Panc1 (cell line): ENCODE results near the gene PHLDB1. TPM values are rescaled to one million over a fixed set of nuclear protein-coding genes. Genes with fewer than 3 reads are reported as not detected.

Source experiments
- ATAC-seq: fragments of 200-7000 bp; cut with Tn5 transposase; 2 replicates; pipeline ENCODE4 v1.9.1; 2020; ENCODE audit warnings: mild to moderate bottlenecking, moderate library complexity
- BruUV-seq: library from RNA; stranded (reverse); fragments of 400-500 nt; replicated peaks from 2 replicates; lab custom pipeline; 2021; lab: Mats Ljungman, UMichigan
- CTCF ChIA-PET: fragments of 300-600 bp; sonication (Branson Sonifier 250); formaldehyde crosslinking; loops from one replicate; lab custom pipeline; 2022; ENCODE audit warnings: antibody characterized with exemption; lab: Charles Lee
- POLR2A ChIA-PET: fragments of 300-600 bp; sonication (Branson Sonifier 250); formaldehyde crosslinking; loops from one replicate; lab custom pipeline; 2022; ENCODE audit warnings: antibody characterized with exemption; lab: Charles Lee
- DNase-seq: peaks from one replicate; pipeline ENCODE4 v3.0.0-alpha.2; 2010; ENCODE audit warnings: low read depth, low spot score
- H3K27ac ChIP-seq: 2 replicates; pipeline ENCODE4 v1.5.1; 2011; ENCODE audit warnings: mild to moderate bottlenecking, low read length, inconsistent platforms
- H3K27me3 ChIP-seq: fragments of 200-500 bp; sonication (Bioruptor generic); 2 replicates; pipeline ENCODE4 v1.6.0; 2014; ENCODE audit warnings: low read length, inconsistent platforms; ENCODE audit not compliant: control insufficient read depth, insufficient read depth
- H3K36me3 ChIP-seq: fragments of 200-500 bp; sonication (Bioruptor generic); 2 replicates; pipeline ENCODE4 v1.5.1; 2014; ENCODE audit warnings: inconsistent platforms, mild to moderate bottlenecking, low read length, moderate library complexity; ENCODE audit not compliant: control insufficient read depth, insufficient read depth
- H3K4me1 ChIP-seq: 2 replicates; pipeline ENCODE4 v1.5.1; 2011; ENCODE audit warnings: inconsistent platforms, mild to moderate bottlenecking, low read length, moderate library complexity; ENCODE audit not compliant: control insufficient read depth, insufficient read depth
- H3K4me3 ChIP-seq, 2 experiments: 2 replicates each; pipeline ENCODE4 v1.5.1; 2011 to 2012; ENCODE audit warnings: low read depth in 2 of 2, low read length in 2 of 2, mild to moderate bottlenecking in 2 of 2, inconsistent platforms in 1 of 2, moderate library complexity in 1 of 2
- H3K9me3 ChIP-seq: fragments of 200-500 bp; sonication (Bioruptor generic); 2 replicates; pipeline ENCODE4 v1.5.1; 2014; ENCODE audit warnings: low read depth, mild to moderate bottlenecking, inconsistent platforms, low read length, moderate library complexity; ENCODE audit not compliant: control insufficient read depth, insufficient read depth
- POLR2AphosphoS5 ChIP-seq: IDR thresholded peaks from 2 replicates; pipeline ENCODE4 v1.6.1; 2012; ENCODE audit warnings: mild to moderate bottlenecking, low read depth, low read length, moderate library complexity
- SIN3A ChIP-seq: IDR thresholded peaks from 2 replicates; pipeline ENCODE4 v1.6.1; 2012; ENCODE audit warnings: low read depth, mild to moderate bottlenecking, low read length, moderate library complexity, borderline replicate concordance; ENCODE audit not compliant: insufficient read depth
- TCF7L2 ChIP-seq: IDR thresholded peaks from 2 replicates; pipeline ENCODE4 v1.6.1; 2011; ENCODE audit warnings: mild to moderate bottlenecking, low read depth, low read length, inconsistent platforms
- in situ Hi-C: cut with HindIII; loops from 2 replicates; pipeline ENCODE4 v1.10.0; 2016; ENCODE audit warnings: low sequenced_read_pairs, low pct_unique_long_range_greater_than_20kb
- intact Hi-C: fragments of 100-400 bp; cut with micrococcal nuclease; formaldehyde crosslinking; loops from one replicate; pipeline ENCODE4 v1.10.0; 2022; ENCODE audit not compliant: unreplicated experiment
- total RNA-seq: library from RNA; stranded (reverse); gene quantifications from one replicate; pipeline ENCODE4 v1.2.1, GENCODE V29; 2021; ENCODE audit not compliant: unreplicated experiment
- TF ChIP-seq, protein P1 (sequence below), 2 experiments: IDR thresholded peaks; 2 replicates each; pipeline ENCODE4 v1.6.1; 2011 to 2012; ENCODE audit warnings: low read depth in 2 of 2, control low read depth in 1 of 2, low read length in 1 of 2, mild to moderate bottlenecking in 1 of 2, moderate library complexity in 1 of 2; ENCODE audit not compliant: insufficient read depth in 1 of 2
- TF ChIP-seq, protein P2 (sequence below): fragments of 450-650 bp; IDR thresholded peaks from 2 replicates; pipeline ENCODE4 v1.5.1; 2017; ENCODE audit warnings: mild to moderate bottlenecking

PHLDB1 gene
- total RNA-seq, 1 experiment from 2014 or later, result 97.7 TPM

DNA sequence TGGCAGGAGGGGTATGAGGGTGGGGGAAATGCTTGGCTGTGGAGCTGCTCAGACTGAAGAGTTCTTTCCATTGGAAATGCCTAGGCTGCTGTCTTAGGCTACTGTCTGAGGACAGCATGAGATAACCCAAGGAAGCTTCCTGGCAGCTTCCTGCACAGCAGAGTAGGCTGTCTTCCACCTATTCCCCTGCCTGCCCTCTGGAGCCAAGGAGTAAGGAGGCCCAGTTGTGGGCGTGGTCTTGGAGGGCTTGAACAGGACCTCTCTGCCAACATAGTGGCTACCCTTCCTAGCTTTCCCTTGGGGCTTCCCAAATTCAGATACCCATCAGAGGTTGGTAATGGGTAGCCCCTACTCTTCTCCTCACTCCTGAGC lies 25.9 kb downstream of the PHLDB1 start:
- intact Hi-C loops (no loop called here), in situ Hi-C loops (no loop called here)
- Histone ChIP-seq H3K4me3 (no peak overlapping the region), H3K27ac (no peak overlapping the region), H3K4me1 (no peaks in the 10 kb centered on the region), H3K27me3 (no peaks in the 10 kb centered on the region), H3K9me3 (no peaks in the 10 kb centered on the region), H3K36me3 (peaks cover 9% of the 10 kb centered on the region; the same call in 1 of the 2 replicates)
- no peak for DNase-seq
- CTCF ChIA-PET, result no interaction called here
- no TSS peak for BruUV-seq
- TF ChIP-seq SIN3A (no peak), TCF7L2 (no peak), POLR2AphosphoS5 (no peak)
- TF ChIP-seq, protein P1, sequence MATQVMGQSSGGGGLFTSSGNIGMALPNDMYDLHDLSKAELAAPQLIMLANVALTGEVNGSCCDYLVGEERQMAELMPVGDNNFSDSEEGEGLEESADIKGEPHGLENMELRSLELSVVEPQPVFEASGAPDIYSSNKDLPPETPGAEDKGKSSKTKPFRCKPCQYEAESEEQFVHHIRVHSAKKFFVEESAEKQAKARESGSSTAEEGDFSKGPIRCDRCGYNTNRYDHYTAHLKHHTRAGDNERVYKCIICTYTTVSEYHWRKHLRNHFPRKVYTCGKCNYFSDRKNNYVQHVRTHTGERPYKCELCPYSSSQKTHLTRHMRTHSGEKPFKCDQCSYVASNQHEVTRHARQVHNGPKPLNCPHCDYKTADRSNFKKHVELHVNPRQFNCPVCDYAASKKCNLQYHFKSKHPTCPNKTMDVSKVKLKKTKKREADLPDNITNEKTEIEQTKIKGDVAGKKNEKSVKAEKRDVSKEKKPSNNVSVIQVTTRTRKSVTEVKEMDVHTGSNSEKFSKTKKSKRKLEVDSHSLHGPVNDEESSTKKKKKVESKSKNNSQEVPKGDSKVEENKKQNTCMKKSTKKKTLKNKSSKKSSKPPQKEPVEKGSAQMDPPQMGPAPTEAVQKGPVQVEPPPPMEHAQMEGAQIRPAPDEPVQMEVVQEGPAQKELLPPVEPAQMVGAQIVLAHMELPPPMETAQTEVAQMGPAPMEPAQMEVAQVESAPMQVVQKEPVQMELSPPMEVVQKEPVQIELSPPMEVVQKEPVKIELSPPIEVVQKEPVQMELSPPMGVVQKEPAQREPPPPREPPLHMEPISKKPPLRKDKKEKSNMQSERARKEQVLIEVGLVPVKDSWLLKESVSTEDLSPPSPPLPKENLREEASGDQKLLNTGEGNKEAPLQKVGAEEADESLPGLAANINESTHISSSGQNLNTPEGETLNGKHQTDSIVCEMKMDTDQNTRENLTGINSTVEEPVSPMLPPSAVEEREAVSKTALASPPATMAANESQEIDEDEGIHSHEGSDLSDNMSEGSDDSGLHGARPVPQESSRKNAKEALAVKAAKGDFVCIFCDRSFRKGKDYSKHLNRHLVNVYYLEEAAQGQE (IDR thresholded peaks at IDR 0.05; ENCODE audit: insufficient read depth in 1 of 2, low read depth in 2 of 2, low read length in 1 of 2), result no peak
- TF ChIP-seq, protein P2, sequence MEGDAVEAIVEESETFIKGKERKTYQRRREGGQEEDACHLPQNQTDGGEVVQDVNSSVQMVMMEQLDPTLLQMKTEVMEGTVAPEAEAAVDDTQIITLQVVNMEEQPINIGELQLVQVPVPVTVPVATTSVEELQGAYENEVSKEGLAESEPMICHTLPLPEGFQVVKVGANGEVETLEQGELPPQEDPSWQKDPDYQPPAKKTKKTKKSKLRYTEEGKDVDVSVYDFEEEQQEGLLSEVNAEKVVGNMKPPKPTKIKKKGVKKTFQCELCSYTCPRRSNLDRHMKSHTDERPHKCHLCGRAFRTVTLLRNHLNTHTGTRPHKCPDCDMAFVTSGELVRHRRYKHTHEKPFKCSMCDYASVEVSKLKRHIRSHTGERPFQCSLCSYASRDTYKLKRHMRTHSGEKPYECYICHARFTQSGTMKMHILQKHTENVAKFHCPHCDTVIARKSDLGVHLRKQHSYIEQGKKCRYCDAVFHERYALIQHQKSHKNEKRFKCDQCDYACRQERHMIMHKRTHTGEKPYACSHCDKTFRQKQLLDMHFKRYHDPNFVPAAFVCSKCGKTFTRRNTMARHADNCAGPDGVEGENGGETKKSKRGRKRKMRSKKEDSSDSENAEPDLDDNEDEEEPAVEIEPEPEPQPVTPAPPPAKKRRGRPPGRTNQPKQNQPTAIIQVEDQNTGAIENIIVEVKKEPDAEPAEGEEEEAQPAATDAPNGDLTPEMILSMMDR, result no peak
- ATAC-seq, result no peak
- POLR2A ChIA-PET, result interaction anchor here (0.6 kb wide), 1 partner anchor 234 kb away, joined by 10 read pairs; no protein-coding TSS in a partner anchor

DNA sequence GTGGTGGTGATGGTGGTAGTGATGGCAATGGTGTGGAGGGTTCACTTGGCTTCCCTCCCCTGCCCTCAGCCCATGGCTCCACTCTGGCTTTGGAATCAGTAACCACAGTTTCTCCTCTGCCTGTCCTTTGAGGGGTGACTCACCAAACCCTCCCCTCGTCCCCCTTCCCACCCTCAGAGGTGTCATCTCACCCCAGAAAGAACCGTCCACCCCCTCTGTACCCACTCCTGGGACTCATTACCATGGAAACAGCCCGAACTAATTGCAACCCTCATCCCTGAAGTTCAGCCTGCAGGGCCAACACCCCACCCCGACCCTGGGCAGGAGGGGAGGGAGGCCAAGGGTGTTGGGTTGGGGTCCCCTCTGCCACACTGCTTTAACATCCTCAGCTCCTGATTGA lies 26.6 kb downstream of the PHLDB1 start:
- intact Hi-C loops (no loop called here), in situ Hi-C loops (no loop called here)
- no TSS peak for BruUV-seq
- no peak for DNase-seq
- H3K4me1 ChIP-seq, result no peaks in the 10 kb centered on the region
- CTCF ChIA-PET, result interaction anchor here (0.9 kb wide), 1 partner anchor 12 kb away, joined by 4 read pairs; no protein-coding TSS in a partner anchor
- H3K9me3 ChIP-seq, result no peaks in the 10 kb centered on the region
- no peak overlapping the region for H3K4me3 ChIP-seq
- TF ChIP-seq SIN3A (no peak), TCF7L2 (no peak), POLR2AphosphoS5 (no peak)
- TF ChIP-seq, protein P2, result no peak
- TF ChIP-seq, protein P1 (IDR thresholded peaks at IDR 0.05; ENCODE audit: insufficient read depth in 1 of 2, low read depth in 2 of 2, low read length in 1 of 2), result no peak
- H3K36me3 ChIP-seq, result peaks cover 3% of the 10 kb centered on the region; the same call in 1 of the 2 replicates
- POLR2A ChIA-PET, result no interaction called here
- H3K27ac ChIP-seq, result no peak overlapping the region
- no peaks in the 10 kb centered on the region for H3K27me3 ChIP-seq
- ATAC-seq, result no peak
